HL-60 (cell line): ENCODE data around the gene KBTBD13.

ENCODE experiments used
- GABPA ChIP-seq: IDR thresholded peaks from 2 replicates; pipeline ENCODE4 v1.6.1; 2012; ENCODE audit warnings: low read depth
- TF ChIP-seq, protein P1 (sequence below): IDR thresholded peaks from one replicate; pipeline ENCODE4 v1.5.1; 2011; ENCODE audit warnings: low read length, control low read depth, inconsistent platforms; ENCODE audit not compliant: insufficient read depth

DNA sequence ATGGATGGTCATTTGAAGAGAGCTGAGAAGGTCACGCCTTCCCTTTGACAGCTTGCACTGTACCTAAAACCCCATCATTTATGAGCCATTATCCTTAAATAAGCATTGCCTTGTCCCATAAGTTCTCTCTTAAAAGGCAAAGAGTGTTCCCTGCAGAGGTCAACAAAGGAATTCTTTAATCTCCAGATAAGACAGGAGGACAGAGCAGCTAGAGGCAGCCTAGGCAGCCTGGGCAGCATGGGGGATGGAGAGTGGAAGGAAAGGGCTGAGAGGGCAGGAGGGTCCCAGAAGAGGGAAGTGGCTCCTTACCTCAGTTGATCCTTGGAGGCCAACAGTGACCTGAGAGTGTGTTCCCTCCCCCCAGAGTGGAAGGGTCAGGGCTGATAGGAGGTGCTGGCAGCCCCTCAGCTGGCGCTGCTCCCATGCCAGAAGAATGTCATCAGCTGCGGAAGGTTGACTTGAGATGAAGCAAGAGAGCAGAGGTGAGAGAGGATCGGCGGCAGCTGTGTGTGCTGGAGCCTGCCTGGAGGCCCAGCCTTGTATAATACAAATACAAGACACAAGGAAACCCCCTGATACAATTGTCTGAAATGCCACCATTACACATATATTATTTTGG lies 12.8 kb downstream of the KBTBD13 start:
- TF ChIP-seq, protein P1, sequence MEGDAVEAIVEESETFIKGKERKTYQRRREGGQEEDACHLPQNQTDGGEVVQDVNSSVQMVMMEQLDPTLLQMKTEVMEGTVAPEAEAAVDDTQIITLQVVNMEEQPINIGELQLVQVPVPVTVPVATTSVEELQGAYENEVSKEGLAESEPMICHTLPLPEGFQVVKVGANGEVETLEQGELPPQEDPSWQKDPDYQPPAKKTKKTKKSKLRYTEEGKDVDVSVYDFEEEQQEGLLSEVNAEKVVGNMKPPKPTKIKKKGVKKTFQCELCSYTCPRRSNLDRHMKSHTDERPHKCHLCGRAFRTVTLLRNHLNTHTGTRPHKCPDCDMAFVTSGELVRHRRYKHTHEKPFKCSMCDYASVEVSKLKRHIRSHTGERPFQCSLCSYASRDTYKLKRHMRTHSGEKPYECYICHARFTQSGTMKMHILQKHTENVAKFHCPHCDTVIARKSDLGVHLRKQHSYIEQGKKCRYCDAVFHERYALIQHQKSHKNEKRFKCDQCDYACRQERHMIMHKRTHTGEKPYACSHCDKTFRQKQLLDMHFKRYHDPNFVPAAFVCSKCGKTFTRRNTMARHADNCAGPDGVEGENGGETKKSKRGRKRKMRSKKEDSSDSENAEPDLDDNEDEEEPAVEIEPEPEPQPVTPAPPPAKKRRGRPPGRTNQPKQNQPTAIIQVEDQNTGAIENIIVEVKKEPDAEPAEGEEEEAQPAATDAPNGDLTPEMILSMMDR: no peak
- no peak for TF ChIP-seq GABPA
